ENCODE results near the gene S100A13.
"Not testable (repeated sequence)": the region's sequence is repeated elsewhere in the genome, so short reads cannot be mapped to it uniquely, and the experiment has no call there.

S100A13 gene

GRCh38 chr1:153640861-153641260 lies 13.6 kb upstream of the S100A13 start:
- H3K36me3 ChIP-seq (ENCODE audit: insufficient read depth, low read length): peaks cover 100% of the 10 kb centered on the region
- H3K4me3 ChIP-seq (ENCODE audit: low read depth, low read length, poor library complexity, severe bottlenecking): no peak overlapping the region
- no peak overlapping the region for H3K4me2 ChIP-seq (ENCODE audit: low read length)
- no peaks in the 10 kb centered on the region for H3K27me3 ChIP-seq (ENCODE audit: insufficient read depth, low read length)
- TF ChIP-seq EZH2 (IDR thresholded peaks at IDR 0.05; ENCODE audit: borderline replicate concordance, low read length) (no peak), CTCF (IDR thresholded peaks at IDR 0.05; ENCODE audit: low read length) (no peak)
- H3K27ac ChIP-seq (ENCODE audit: low read depth, low read length, poor library complexity, severe bottlenecking): no peak overlapping the region
- no peaks in the 10 kb centered on the region for H3F3A ChIP-seq (ENCODE audit: insufficient read depth, low read length)
- no peak overlapping the region for H3K9ac ChIP-seq (ENCODE audit: low read length)
- H3K4me1 ChIP-seq (ENCODE audit: insufficient read depth, low read length, severe bottlenecking): peaks cover 3% of the 10 kb centered on the region
- H3K9me3 ChIP-seq (ENCODE audit: low read length): no peaks in the 10 kb centered on the region
- H3K79me2 ChIP-seq (ENCODE audit: insufficient read depth, low read length): no peaks in the 10 kb centered on the region; the same call in 1 of the 2 replicates
- no peaks in the 10 kb centered on the region for H4K20me1 ChIP-seq (ENCODE audit: insufficient read depth, low read length)
- no peaks in the 10 kb centered on the region for H3K9me2 ChIP-seq (ENCODE audit: low read depth, low read length)
- no peak overlapping the region for H2AFZ ChIP-seq (ENCODE audit: low read length)

- H3K9me3 ChIP-seq (ENCODE audit: low read length); H4K20me1 ChIP-seq (ENCODE audit: insufficient read depth, low read length); H3K79me2 ChIP-seq (ENCODE audit: insufficient read depth, low read length); H3K9ac ChIP-seq (ENCODE audit: low read length); H3K4me3 ChIP-seq (ENCODE audit: low read depth, low read length, poor library complexity, severe bottlenecking); H3F3A ChIP-seq (ENCODE audit: insufficient read depth, low read length); H3K4me1 ChIP-seq (ENCODE audit: insufficient read depth, low read length, severe bottlenecking); H3K4me2 ChIP-seq (ENCODE audit: low read length); H3K27ac ChIP-seq (ENCODE audit: low read depth, low read length, poor library complexity, severe bottlenecking); H3K27me3 ChIP-seq (ENCODE audit: insufficient read depth, low read length); H2AFZ ChIP-seq (ENCODE audit: low read length); H3K9me2 ChIP-seq (ENCODE audit: low read depth, low read length): not testable (repeated sequence)
- H3K36me3 ChIP-seq (ENCODE audit: insufficient read depth, low read length): peaks cover 94% of the 10 kb centered on the region
Observed at GRCh38 chr1:153640213-153640612, 12.9 kb upstream of the S100A13 start.

GRCh38 chr1:153639280-153639679 lies 12.0 kb upstream of the S100A13 start:
- Histone ChIP-seq H3K9me3 (ENCODE audit: low read length) (no peaks in the 10 kb centered on the region), H2AFZ (ENCODE audit: low read length) (no peak overlapping the region), H3K79me2 (ENCODE audit: insufficient read depth, low read length) (peaks cover 6% of the 10 kb centered on the region; the same call in 1 of the 2 replicates), H3K27ac (ENCODE audit: low read depth, low read length, poor library complexity, severe bottlenecking) (no peak overlapping the region), H3K4me2 (ENCODE audit: low read length) (no peak overlapping the region), H3K9me2 (ENCODE audit: low read depth, low read length) (no peaks in the 10 kb centered on the region), H3K36me3 (ENCODE audit: insufficient read depth, low read length) (peaks cover 85% of the 10 kb centered on the region), H3K9ac (ENCODE audit: low read length) (no peak overlapping the region), H4K20me1 (ENCODE audit: insufficient read depth, low read length) (no peaks in the 10 kb centered on the region), H3K27me3 (ENCODE audit: insufficient read depth, low read length) (no peaks in the 10 kb centered on the region), H3K4me3 (ENCODE audit: low read depth, low read length, poor library complexity, severe bottlenecking) (no peak overlapping the region), H3F3A (ENCODE audit: insufficient read depth, low read length) (no peaks in the 10 kb centered on the region), H3K4me1 (ENCODE audit: insufficient read depth, low read length, severe bottlenecking) (peaks cover 10% of the 10 kb centered on the region)
- TF ChIP-seq CTCF (IDR thresholded peaks at IDR 0.05; ENCODE audit: low read length) (no peak), EZH2 (IDR thresholded peaks at IDR 0.05; ENCODE audit: borderline replicate concordance, low read length) (no peak)

GRCh38 chr1:153638261-153638660 lies 11.0 kb upstream of the S100A13 start:
- peaks cover 6% of the 10 kb centered on the region; the same call in 1 of the 2 replicates for H3K79me2 ChIP-seq (ENCODE audit: insufficient read depth, low read length)
- TF ChIP-seq CTCF (IDR thresholded peaks at IDR 0.05; ENCODE audit: low read length) (no peak), EZH2 (IDR thresholded peaks at IDR 0.05; ENCODE audit: borderline replicate concordance, low read length) (no peak)
- H3K36me3 ChIP-seq (ENCODE audit: insufficient read depth, low read length): peaks cover 75% of the 10 kb centered on the region
- peaks cover 14% of the 10 kb centered on the region for H3K4me1 ChIP-seq (ENCODE audit: insufficient read depth, low read length, severe bottlenecking)
- no peaks in the 10 kb centered on the region for H3K9me2 ChIP-seq (ENCODE audit: low read depth, low read length)
- H2AFZ ChIP-seq (ENCODE audit: low read length): no peak overlapping the region
- no peaks in the 10 kb centered on the region for H4K20me1 ChIP-seq (ENCODE audit: insufficient read depth, low read length)
- no peaks in the 10 kb centered on the region for H3F3A ChIP-seq (ENCODE audit: insufficient read depth, low read length)
- H3K4me2 ChIP-seq (ENCODE audit: low read length): no peak overlapping the region
- no peak overlapping the region for H3K4me3 ChIP-seq (ENCODE audit: low read depth, low read length, poor library complexity, severe bottlenecking)
- no peak overlapping the region for H3K9ac ChIP-seq (ENCODE audit: low read length)
- no peaks in the 10 kb centered on the region for H3K27me3 ChIP-seq (ENCODE audit: insufficient read depth, low read length)
- H3K9me3 ChIP-seq (ENCODE audit: low read length): no peaks in the 10 kb centered on the region
- no peak overlapping the region for H3K27ac ChIP-seq (ENCODE audit: low read depth, low read length, poor library complexity, severe bottlenecking)

All from OCI-LY1 (cell line).